GM19372 (cell line): ENCODE results near the gene BTBD3.

Source experiments
- ATAC-seq: cut with Tn5 transposase; IDR thresholded peaks from one replicate; pipeline ENCODE4 v1.9.1; 2021; ENCODE audit warnings: mild to moderate bottlenecking, low read depth, moderate library complexity; ENCODE audit not compliant: unreplicated experiment

BTBD3 gene

GRCh38 chr20:11912659-11913415, 4.9 kb upstream of the BTBD3 start:
- ATAC-seq = no peak

- no peak for ATAC-seq
Observed at GRCh38 chr20:11918391-11918845, 725 bp downstream of the BTBD3 start.

DNA sequence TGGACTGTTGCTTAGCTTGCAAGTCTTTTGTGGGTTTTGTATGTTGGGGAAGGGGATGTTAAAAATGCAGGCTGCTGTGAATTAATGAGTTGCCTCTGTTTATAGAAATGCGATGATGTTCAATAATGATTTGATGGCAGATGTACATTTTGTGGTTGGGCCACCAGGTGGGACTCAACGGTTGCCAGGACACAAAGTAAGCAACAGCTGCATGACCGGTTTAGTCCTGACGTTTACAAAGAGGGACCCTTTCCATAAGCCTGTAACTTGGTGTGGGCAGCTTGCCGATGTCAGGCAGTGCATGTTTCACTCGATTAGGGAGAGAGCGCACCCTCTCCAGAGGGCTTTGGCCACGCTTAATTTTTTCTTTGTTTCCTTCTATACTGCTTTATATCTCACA, 1.3 kb downstream of the BTBD3 start:
- no peak for ATAC-seq

GRCh38 chr20:11919581-11919980, 1.9 kb downstream of the BTBD3 start:
- ATAC-seq = no peak

GRCh38 chr20:11920083-11920482, 2.4 kb downstream of the BTBD3 start:
- no peak for ATAC-seq

GRCh38 chr20:11921321-11921720, 3.6 kb downstream of the BTBD3 start:
- ATAC-seq = no peak

DNA sequence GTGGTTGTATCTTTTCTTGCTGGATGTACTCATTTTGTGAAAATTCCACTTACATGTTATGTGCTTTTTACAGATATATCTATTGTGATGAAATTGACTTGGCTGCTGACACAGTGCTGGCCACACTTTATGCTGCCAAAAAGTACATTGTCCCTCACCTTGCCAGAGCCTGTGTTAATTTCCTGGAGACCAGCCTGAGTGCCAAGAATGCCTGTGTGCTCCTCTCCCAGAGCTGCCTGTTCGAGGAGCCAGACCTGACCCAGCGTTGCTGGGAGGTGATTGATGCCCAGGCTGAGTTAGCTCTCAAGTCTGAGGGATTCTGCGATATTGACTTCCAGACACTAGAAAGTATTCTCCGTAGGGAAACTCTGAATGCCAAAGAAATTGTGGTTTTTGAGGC, 4.9 kb downstream of the BTBD3 start:
- no peak for ATAC-seq

DNA sequence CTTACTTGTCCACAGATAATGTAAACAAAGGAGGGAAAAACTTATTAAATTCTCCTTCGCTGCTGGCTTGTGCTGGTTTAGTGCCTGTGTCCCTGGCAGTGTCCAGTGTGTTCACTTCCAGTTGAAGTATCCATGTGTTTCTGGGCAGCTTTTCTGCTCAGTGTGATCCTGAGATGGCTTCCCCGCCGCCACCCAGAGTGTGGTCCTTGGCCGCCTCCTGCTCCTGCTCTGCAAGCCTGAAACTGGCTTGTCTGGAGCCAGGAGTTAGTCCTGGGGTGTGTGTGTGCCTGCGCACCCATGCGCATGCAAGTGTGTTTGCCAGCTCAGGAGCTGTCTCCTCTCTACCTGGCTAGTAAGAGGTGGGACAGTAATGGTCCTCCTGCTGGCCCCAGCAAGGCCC, 7.2 kb downstream of the BTBD3 start:
- no peak for ATAC-seq

GRCh38 chr20:11926292-11926998, 8.8 kb downstream of the BTBD3 start:
- no peak for ATAC-seq

DNA sequence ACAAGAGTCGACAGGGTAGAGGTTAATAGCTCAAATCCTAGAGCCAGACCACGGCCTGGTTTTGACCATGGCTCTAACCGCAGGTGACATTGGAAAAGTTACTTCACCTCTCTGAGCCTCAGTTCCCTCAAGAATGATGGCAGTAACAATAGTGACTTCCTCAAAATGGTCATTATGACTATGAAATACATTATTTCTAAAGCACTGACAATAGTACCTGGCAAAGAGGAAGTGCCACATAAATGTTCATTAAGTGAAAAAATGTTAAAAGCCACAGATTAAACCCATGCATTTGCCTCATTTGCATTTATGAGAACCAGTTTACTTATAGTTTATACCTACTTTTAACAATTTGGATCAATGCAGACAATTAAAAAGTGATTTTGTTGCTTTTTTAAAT, 12.3 kb downstream of the BTBD3 start:
- ATAC-seq = no peak

GRCh38 chr20:11935212-11936154, 17.8 kb downstream of the BTBD3 start:
- no peak for ATAC-seq

- no peak for ATAC-seq
Observed at GRCh38 chr20:11936157-11936556, 18.5 kb downstream of the BTBD3 start.

GRCh38 chr20:11937230-11937629, 19.5 kb downstream of the BTBD3 start:
- ATAC-seq = no peak

DNA sequence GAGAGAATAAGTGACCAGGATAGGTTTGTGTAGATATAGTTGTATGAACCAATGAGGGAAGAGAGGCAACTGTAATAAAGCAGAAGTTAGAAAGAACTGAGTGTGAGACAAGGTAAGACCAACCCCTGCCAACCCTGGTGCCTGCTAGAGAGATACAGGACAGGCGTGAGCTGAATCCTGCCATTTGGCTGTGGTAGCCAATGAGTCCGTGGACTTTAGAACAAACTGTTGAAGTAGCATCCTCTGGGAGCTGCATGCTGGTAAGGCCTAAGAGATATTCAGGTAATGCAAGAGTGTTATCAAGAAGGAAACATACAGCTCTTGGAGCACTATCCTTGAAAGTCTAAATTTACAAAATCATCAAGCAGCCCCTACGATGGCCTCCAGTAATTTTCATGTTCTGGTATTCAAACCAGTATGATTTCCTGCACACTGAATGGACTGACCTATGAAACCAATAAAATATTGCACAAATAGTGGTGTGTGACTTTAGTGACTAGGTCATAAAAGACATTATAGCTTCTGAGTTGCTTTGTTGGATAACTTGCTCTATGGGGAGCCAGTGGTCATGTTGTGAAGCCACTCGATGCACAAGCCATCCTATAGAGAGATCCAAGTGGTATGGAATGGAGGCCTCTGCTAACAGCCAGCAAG, 24.0 kb downstream of the BTBD3 start:
- no peak for ATAC-seq

- no peak for ATAC-seq
Observed at GRCh38 chr20:11943778-11944177, 26.1 kb downstream of the BTBD3 start.

- no peak for ATAC-seq
Observed at GRCh38 chr20:11948806-11949205, 31.1 kb downstream of the BTBD3 start.

DNA sequence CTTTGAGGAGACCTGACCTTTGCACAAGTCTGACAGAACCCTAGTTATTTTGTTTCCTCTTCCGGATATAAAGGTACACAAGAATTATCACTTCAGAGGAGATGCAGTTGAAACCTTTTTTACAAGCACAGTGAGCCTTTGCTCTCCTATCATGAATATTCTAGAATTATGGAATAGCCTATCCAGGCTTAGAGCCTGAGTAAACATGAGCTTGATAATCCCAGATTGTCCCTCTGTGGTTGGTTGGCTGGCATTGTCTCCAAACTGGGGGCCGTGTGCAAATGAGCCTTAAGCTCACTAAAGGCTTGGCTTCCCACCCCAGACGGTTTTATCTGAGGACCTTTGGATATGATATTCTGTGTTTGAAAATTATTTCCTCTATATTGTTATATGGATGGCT, 32.0 kb downstream of the BTBD3 start:
- no peak for ATAC-seq

DNA sequence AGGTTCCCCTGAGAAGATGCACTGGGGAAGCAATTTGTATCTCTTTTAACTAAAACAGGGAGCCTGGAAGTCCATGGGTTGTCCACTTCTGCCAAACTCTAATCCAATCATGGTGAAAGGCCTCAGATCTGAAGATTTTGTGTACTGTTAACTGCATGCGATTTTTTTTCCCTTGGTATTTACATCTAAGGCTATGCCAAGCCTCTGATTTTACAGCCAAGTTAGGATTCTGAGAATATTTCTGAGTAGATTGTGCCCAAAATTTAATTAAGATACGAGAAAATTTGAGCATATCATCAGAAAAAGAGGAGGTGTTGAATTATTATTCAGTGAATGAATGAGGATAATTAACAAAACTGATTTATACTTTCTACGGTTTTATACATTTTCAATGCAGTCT, 34.0 kb downstream of the BTBD3 start:
- no peak for ATAC-seq

DNA sequence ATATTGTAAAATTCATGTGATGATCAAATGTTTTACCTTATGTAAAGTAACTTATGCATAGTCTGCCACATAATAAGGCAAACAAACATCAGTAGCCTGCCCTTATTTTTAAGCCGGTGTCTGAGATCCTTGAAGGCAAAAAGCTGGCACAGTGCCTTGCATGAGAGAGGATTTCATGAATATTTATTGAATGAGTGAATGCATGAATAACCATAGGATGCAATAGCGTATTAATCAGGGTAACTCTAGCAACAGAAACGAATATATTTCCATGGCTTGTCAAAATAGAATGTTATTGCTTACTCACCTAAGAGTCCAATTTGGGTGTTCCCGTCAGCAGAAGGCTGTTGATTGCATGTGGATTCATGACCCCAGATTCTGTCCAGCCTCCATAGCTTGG, 34.9 kb downstream of the BTBD3 start:
- no peak for ATAC-seq

DNA sequence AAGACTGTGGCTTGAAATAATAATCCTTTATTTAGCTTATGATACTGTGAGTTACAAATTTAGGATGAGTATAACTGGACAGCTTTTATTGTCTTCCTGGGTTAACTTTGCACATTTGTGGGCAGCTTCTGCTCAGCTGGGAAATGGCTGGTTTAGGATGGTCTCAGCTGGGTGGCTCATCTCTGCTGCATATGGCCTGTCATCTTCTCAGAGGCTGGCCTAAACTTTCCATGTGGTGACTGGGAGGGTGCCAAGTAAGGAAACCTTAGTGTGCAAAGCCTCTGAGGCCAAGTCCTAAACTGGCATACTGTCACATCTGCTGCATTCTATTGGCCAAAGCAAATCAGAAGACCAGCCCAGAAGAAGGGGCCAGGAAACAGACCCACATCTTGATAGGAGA, 40.2 kb downstream of the BTBD3 start:
- ATAC-seq = no peak
